SKM-1 (cell line): ENCODE data around the gene SLC23A1.
A peak's percentile ranks its signal among the peaks of the same experiment; 100 is the strongest.

ENCODE experiments used
- DNase-seq: peaks from one replicate; lab custom pipeline; 2025; ENCODE audit not compliant: unreplicated experiment; lab: John Stamatoyannopoulos, UW

The SLC23A1 gene

GRCh38 chr5:139408191-139408590 is 25.1 kb upstream of the SLC23A1 start:
- no peak for DNase-seq

DNA sequence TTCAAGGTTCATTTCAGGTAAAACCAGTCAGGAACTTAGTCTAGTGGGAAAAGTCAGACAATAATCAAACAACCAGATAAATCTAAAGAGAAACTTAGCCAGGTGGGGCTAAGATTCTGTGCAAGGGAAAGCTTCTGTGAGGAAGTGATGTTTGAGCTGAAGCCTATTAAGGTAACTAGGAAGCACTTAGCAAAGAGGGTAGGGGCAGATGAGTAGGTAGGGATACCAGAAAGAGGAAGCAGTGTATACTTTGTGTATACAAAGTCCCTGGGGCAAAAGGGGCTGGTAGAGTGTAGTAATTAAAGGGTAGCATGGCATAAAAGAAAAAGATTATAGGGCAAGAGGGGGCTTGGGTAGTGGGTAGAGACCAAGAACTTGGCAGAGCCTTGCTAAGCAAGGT is 24.4 kb upstream of the SLC23A1 start:
- DNase-seq: peak; percentile 67

GRCh38 chr5:139406963-139407362 is 23.9 kb upstream of the SLC23A1 start:
- DNase-seq: no peak

DNA sequence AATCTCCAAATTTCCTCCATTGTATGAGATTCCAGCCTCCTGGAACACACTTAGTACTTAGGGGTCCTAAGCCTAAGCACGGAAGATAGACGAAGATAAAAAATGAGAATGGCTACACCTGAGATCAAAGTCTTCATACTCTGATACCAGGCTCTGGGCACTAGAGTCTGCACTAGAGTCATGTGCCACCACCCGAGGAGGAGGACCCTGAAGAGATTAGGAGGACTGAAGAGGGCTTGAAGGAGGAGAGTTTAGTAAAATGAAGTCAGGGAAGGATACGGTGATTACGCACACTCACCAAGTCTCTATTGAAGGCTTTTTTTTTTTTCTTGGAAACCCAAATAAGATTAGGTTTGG is 21.4 kb upstream of the SLC23A1 start:
- DNase-seq: no peak

- peak; percentile 97 for DNase-seq
Measured at GRCh38 chr5:139403787-139404483, 20.8 kb upstream of the SLC23A1 start, which contains the start of gene SPATA24. Gene SPATA24 (minus strand): TSS chr5:139404089. CDS start chr5:139404060, 29 bp downstream.

DNA sequence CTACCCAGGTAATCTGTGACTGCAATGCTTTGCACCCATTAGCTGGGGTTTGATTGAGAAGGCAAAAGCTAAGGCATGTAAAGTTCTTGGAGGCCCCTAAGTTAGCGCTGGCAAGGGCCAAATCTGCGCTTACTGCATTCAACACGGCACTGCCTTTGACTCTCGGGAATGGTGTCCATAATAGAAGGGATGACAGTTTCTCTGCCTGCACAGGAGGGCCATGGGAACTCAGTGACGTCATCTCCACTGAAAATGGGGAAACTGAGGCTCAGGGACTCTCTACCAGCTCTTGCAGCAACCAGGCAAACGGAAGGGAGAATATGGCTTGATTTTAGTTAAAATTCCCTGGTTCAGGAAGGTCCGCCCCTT is 20.3 kb upstream of the SLC23A1 start:
- DNase-seq: no peak

DNA sequence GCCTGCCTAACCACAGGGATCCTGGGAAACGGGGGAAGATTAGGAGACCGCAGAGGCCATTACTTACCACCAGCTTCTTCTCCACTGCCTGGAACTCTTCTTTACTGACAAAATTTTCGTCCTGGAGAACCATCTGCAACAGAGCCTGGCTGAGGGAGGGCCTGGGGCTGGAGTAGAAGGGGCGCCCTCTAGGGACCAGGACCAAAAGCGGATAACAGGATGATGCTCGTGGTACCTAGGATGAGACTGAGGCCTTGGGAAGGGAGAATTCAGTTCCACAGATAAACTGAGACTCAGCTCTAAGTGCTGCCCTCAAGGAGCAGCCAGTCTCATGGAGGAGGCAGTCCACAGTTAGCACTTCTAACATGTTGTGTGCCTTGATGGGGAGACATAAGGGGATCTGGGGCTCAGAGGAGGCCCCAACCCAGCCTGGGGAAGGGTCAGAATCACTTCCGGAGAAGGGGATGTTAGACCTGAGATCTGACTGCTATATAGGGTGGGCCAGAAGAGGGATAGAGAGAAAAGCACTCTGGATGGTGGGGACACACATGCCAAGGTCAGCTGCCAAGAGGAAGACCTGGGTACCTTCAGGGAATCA is 19.6 kb upstream of the SLC23A1 start:
- no peak for DNase-seq

DNA sequence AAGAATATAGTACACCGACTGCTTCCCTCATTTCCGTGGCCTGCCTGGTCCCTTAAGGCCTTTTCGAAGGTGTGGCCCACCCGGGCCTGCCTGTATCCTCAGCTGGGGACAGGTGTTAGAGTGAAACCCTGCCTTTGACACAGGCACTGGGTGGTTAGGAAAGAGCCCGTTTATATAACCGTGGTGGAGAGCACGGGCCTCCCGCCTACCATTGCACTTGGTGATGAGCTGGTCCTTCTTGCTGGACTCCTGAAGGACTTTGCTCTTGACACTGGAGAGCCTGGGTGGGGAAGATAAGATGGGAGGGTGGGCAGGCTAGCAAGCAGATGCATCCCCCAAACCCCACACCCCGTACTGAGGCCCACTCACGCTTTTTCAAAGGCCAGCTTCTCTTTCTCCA is 18.4 kb upstream of the SLC23A1 start:
- DNase-seq: no peak

DNA sequence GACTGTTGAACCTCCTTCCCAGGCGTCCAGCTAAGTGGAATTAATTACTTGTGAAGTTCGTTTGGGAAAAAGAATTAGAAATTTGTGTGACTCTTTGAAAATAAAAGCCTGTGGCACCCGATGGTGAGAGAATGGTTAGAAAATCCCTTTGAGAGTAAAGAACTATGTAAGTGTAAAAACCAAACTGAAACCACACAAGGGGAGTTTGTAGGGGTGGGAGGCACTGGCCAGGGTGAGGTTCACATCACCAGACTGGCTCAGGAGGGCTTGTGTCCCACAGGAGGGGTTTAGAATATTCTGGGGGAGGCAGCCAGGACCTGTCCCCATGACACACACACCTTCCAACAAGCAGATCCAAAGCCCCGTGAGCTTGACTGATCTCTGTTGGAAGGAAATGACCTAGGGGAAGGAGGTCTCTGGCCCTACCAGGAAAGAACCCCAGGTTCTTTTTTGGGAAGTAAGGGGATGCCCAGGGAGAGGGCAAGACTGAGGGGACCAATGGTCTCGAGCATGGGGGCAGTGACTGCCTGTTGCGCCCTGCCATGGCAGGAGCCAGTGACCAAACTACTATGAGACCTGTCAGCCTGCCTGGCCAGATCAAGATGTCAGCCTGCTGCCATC is 16.5 kb upstream of the SLC23A1 start:
- DNase-seq: no peak

DNA sequence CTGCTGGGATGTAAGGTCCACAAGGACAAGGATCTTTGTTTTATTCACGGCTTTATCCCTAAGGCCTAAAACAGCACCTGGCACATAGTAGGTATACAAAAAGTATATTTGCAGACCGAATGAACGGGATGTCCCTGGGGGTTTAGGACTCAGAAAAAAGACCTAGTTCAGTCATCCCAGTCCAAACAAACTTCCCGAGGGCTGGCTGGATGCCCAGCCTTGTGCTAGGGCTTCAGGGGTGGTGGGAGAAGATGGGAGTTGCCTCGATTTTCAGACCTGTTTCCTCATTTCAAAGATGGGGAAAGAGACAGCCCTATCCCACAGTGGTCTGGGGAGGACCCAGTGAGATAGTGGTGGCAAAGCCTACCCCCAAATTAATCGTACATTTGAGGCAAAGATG is 14.8 kb upstream of the SLC23A1 start:
- no peak for DNase-seq

DNA sequence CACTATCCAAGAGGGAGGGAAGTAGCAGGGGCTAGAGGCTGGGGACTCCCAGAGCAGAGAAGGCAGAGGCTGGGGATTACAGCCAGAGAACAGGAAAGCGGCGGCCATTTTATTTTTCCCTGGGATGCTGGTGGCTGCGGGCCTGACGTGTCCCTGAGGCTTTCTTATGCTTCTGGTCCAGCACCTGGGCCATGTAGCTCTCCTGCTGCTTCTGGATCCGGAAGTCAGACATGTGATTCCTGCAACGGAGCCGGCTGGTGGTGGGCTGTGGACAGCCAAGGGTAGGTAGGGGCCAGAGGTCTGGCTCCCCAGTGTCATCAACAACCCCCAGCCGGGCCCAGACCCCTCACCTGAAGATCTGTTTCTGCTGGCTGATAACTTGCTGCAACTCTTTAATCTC is 13.6 kb upstream of the SLC23A1 start:
- DNase-seq: no peak

GRCh38 chr5:139395844-139396640 is 12.9 kb upstream of the SLC23A1 start:
- DNase-seq: no peak

DNA sequence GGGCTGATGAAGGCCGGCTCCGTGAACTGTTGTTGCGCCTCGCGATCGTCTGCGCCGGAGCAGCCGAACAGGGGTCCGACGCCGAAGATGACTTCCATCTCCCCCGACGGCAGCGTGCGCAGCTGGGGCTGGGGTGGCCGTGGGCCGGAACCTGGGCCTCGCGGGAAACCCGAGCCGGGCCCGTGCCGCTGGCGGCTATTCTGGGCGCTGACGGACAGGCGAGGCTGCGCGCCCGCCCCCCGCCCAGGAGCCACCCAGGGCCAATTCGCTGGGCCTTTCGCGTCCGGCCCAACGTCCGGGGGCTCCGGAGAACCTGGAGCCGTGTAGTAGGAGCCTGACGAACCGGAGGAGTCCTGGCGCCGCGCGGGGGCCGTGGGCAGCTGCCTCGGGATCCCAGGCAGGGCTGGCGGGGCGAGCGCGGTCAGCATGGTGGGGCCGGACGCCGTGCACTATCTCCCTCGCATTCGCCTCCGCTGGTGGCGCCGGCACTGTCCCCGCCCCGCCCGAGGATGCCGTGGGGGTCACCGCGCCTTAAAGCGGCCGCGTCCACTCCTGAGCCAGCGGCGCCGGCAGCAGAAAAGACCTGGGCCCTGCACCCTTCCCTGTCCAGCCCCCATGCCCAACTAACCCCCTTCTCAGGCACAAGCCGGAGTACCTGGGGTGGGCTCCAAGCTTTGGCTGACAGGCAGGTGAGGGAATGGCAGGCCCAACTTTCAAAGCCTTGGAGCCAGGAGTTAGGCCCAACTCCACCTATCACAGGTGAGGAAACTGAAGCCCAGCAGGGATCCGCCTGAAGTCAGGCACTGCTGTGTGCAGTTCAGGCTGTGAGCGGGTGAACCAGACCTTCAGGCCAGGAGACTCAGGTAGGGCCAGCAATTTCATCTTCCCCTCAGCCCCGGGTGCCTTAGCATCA is 11.8 kb upstream of the SLC23A1 start, which contains the start of gene PROB1:
TSS of gene PROB1 (minus strand) at position 451 of the 913 bp plus-strand sequence. CDS start at position 428, 23 bp downstream.
- no peak for DNase-seq

- no peak for DNase-seq
Measured at GRCh38 chr5:139394123-139394653, 11.1 kb upstream of the SLC23A1 start.

DNA sequence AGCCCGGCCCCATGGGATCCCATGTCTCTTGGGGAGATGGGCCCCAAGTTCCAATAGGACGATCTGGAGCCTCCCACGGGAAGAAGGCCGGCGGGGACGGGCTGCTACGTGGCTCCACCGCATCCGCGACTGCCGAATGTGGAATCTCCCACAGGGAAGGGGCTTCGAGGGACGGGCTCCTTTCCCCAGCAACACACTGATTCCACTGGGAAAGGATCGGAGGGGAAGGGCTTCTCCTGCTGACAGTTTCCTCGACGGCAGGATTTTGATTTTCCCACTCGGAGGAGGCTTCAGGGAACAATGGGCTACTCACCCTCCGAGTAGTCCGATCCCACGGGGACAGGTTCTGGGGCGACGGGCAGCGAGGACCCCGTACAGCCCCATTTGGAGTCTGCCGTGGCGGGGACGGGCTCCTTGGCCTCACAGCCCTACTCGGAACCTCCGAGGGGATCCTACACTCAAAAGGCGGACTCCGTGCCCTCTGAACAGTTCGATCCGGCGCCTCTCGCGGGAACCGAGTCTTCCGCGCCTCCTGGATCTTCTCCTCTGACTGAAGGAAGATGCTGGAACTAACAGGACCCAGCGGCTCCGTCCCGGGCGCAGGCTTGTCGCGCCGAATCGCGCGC is 10.5 kb upstream of the SLC23A1 start:
- DNase-seq: no peak

- peak; percentile 65 for DNase-seq
Measured at GRCh38 chr5:139392678-139393496, 9.8 kb upstream of the SLC23A1 start.

- DNase-seq: no peak
Measured at GRCh38 chr5:139392324-139392677, 9.2 kb upstream of the SLC23A1 start.

- no peak for DNase-seq
Measured at GRCh38 chr5:139391570-139392323, 8.7 kb upstream of the SLC23A1 start.
